ENCODE measurements around the gene ZDHHC14.

ZDHHC14 gene

GRCh38 chr6:157539421-157539822 lies 158.4 kb downstream of the ZDHHC14 start:
- TF ChIP-seq EP300 (IDR thresholded peaks at IDR 0.05; ENCODE audit: borderline replicate concordance) (no peak), RAD21 (IDR thresholded peaks at IDR 0.05; ENCODE audit: low read depth) (no peak), MAX (IDR thresholded peaks at IDR 0.05) (no peak)

- TF ChIP-seq RAD21 (IDR thresholded peaks at IDR 0.05; ENCODE audit: low read depth) = no peak
- TF ChIP-seq USF1 (IDR thresholded peaks at IDR 0.05) = no peak
- no peak for TF ChIP-seq TCF12 (IDR thresholded peaks at IDR 0.05; ENCODE audit: low read depth)
- TF ChIP-seq EP300 (IDR thresholded peaks at IDR 0.05; ENCODE audit: borderline replicate concordance) = no peak
- no peak for TF ChIP-seq REST (IDR thresholded peaks at IDR 0.05; ENCODE audit: low read depth)
- TF ChIP-seq MAX (IDR thresholded peaks at IDR 0.05) = no peak
- TF ChIP-seq YY1 (IDR thresholded peaks at IDR 0.05; ENCODE audit: low read depth) = no peak
- no peak for TF ChIP-seq EGR1 (IDR thresholded peaks at IDR 0.05)
- no peak for TF ChIP-seq ZBTB7A (IDR thresholded peaks at IDR 0.05; ENCODE audit: low read depth)
- TF ChIP-seq TAF1 (IDR thresholded peaks at IDR 0.05; ENCODE audit: low read depth) = no peak
Measured at GRCh38 chr6:157539900-157540752, 159.1 kb downstream of the ZDHHC14 start.

- TF ChIP-seq TCF12 (IDR thresholded peaks at IDR 0.05; ENCODE audit: low read depth) (no peak), MAX (IDR thresholded peaks at IDR 0.05) (no peak)
Measured at GRCh38 chr6:157541618-157542413, 160.8 kb downstream of the ZDHHC14 start.

GRCh38 chr6:157542414-157543160 lies 161.6 kb downstream of the ZDHHC14 start:
- TF ChIP-seq CEBPB (IDR thresholded peaks at IDR 0.05) = no peak
- no peak for TF ChIP-seq TAF1 (IDR thresholded peaks at IDR 0.05; ENCODE audit: low read depth)

- TF ChIP-seq MAX (IDR thresholded peaks at IDR 0.05) (no peak), NFIC (IDR thresholded peaks at IDR 0.05) (no peak), EP300 (IDR thresholded peaks at IDR 0.05; ENCODE audit: borderline replicate concordance) (no peak), FOXM1 (IDR thresholded peaks at IDR 0.05; ENCODE audit: borderline replicate concordance, low read depth) (no peak), CEBPB (IDR thresholded peaks at IDR 0.05) (no peak), RAD21 (IDR thresholded peaks at IDR 0.05; ENCODE audit: low read depth) (no peak), TAF1 (IDR thresholded peaks at IDR 0.05; ENCODE audit: low read depth) (no peak), REST (IDR thresholded peaks at IDR 0.05; ENCODE audit: low read depth) (no peak)
Measured at GRCh38 chr6:157546321-157546720, 165.3 kb downstream of the ZDHHC14 start.

- TF ChIP-seq TCF12 (IDR thresholded peaks at IDR 0.05; ENCODE audit: low read depth) = no peak
- TF ChIP-seq TEAD4 (IDR thresholded peaks at IDR 0.05) = no peak
- TF ChIP-seq REST (IDR thresholded peaks at IDR 0.05; ENCODE audit: low read depth) = no peak
- no peak for TF ChIP-seq EGR1 (IDR thresholded peaks at IDR 0.05)
- no peak for TF ChIP-seq TAF1 (IDR thresholded peaks at IDR 0.05; ENCODE audit: low read depth)
- no peak for TF ChIP-seq MAX (IDR thresholded peaks at IDR 0.05)
- no peak for TF ChIP-seq YY1 (IDR thresholded peaks at IDR 0.05; ENCODE audit: low read depth)
- no peak for TF ChIP-seq USF1 (IDR thresholded peaks at IDR 0.05)
- TF ChIP-seq ZBTB7A (IDR thresholded peaks at IDR 0.05; ENCODE audit: low read depth) = no peak
- TF ChIP-seq CEBPB (IDR thresholded peaks at IDR 0.05) = no peak
- no peak for TF ChIP-seq RAD21 (IDR thresholded peaks at IDR 0.05; ENCODE audit: low read depth)
- TF ChIP-seq NFIC (IDR thresholded peaks at IDR 0.05) = no peak
Measured at GRCh38 chr6:157547112-157547511, 166.1 kb downstream of the ZDHHC14 start.
